Adipose tissue (tissue), 3 donors: ENCODE measurements around the gene ERCC1. TPM values are rescaled to one million over a fixed set of nuclear protein-coding genes. Genes with fewer than 3 reads are reported as not detected.
"Not testable (repeated sequence)": the region's sequence is repeated elsewhere in the genome, so short reads cannot be mapped to it uniquely, and the experiment has no call there.

Experiments
- H3K27ac ChIP-seq: one replicate; pipeline ENCODE4 v1.5.1; 2013; ENCODE audit warnings: low read depth, low read length
- WGBS, 3 donors: extraction: QIAGEN DNeasy Blood & Tissue Kit; methylation state at CpG; one replicate each; pipeline ENCODE4 v1.1.7; 2013; 5-methylcytosine and 5-hydroxymethylcytosine counted together
- polyA plus RNA-seq, 3 donors: library from polyadenylated mRNA; stranded (reverse); fragments of 200-250 nt; gene quantifications; one replicate each; pipeline ENCODE4 v1.2.3, GENCODE V29; 2013
- donor health status: healthy with polysubstance abuse.
- donor health status: Bipolar disorder and iron deficiency.
- donor health status: healthy.

Gene ERCC1
- polyA plus RNA-seq, 3 donors = 31.0 to 63.9 (median 59.5) TPM

GRCh38 chr19:45413497-45413896 is 10.2 kb downstream of the ERCC1 start:
- H3K27ac ChIP-seq = no peak overlapping the region
- WGBS, 3 donors = 90 to 94% (median 90%) methylated on average over 6 of the region's 6 CpGs

DNA sequence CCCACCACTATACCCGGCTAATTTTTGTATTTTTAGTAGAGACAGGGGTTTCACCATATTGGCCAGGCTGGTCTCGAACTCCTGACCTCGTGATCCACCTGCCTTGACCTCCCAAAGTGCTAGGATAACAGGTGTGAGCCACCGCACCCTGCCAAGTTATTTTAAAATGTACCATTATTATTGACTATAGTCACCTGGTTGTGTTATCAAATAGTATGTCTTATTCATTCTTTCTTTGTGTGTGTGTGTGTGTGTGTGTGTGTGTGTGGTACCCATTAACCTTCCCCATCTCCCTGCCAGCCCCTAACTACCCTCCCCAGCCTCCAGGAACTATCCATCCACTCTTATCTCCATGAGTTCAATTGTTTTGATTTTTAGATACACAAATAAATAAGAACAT is 13.4 kb downstream of the ERCC1 start:
- 91 to 98% (median 92%) methylated on average over 4 of the region's 4 CpGs for WGBS, 3 donors
- not testable (repeated sequence) for H3K27ac ChIP-seq

DNA sequence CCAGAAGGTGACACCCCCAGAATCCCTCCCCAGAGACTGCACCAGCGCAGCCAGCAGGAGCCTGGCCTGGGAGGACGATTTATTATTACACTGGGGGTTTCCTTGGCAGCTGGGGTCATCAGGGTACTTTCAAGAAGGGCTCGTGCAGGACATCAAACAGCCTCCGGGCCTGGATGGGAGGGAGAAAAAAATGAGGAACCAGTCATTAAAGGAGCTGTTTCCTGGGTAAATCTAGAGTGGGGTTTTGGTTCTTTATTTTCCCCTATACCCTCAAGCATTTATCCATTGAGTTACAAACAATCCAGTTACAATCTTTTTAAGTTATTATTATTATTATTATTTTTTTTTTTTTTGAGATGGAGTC is 14.2 kb downstream of the ERCC1 start:
- H3K27ac ChIP-seq = no peak overlapping the region
- 43 to 60% (median 54%) methylated on average over 4 of the region's 4 CpGs for WGBS, 3 donors

GRCh38 chr19:45408830-45409556 is 14.7 kb downstream of the ERCC1 start:
- WGBS, 3 donors = 80 to 85% (median 84%) methylated on average over 15 of the region's 15 CpGs
- H3K27ac ChIP-seq = no peak overlapping the region

- H3K27ac ChIP-seq = no peak overlapping the region
- 86 to 94% (median 89%) methylated on average over 8 of the region's 8 CpGs for WGBS, 3 donors
These were observed 15.6 kb downstream of the ERCC1 start for GRCh38 chr19:45408121-45408520.

DNA sequence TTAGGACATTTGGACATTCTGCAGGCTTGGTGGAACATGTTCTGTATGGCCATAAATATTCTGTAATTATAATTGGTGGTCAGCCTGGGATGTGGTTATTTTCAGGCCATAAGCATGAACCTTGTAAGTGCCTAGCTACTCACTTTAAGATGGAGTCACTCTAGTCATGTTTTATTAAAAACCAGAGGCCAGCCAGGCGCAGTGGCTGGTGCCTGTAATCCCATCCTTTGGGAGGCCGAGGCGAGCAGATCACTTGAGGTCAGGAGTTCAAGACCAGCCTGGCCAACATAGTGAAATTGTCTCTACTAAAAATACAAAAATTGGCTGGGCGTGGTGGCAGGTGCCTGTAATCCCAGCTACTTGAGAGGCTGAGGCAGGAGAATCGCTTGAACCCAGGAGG is 16.1 kb downstream of the ERCC1 start:
- H3K27ac ChIP-seq = not testable (repeated sequence)
- WGBS, 3 donors = 76 to 86% (median 81%) methylated on average over 5 of the region's 5 CpGs

DNA sequence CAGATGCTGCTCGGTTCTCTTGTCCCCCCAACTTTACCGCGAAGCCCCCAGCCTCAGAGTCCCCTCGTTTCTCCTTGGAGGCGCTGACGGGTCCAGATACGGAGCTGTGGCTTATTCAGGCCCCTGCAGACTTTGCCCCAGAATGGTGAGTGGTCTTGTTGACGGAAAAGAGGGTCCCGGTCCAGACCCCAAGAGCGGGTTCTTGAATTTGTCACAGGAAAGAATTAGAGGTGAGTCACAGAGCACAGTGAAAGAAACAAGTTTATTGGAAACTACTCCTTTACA is 16.7 kb downstream of the ERCC1 start:
- 1 to 3% (median 1%) methylated on average over 10 of the region's 10 CpGs for WGBS, 3 donors
- H3K27ac ChIP-seq = no peak overlapping the region

- peak within 1 kb of the TSS; percentile 23 for H3K27ac ChIP-seq
- WGBS, 3 donors = 0 to 1% (median 0%) methylated on average over 51 of the region's 51 CpGs
These were observed 17.3 kb downstream of the ERCC1 start, which contains the start of gene POLR1G for GRCh38 chr19:45406226-45407090. Gene POLR1G, plus strand, starts transcription at chr19:45406644. Its CDS starts 53 bp downstream, at chr19:45406697.

GRCh38 chr19:45405435-45406225 is 18.1 kb downstream of the ERCC1 start:
- whole genome bisulfite sequencing, 3 donors = 0 to 1% (median 1%) methylated on average over 47 to 48 of the region's 48 CpGs

DNA sequence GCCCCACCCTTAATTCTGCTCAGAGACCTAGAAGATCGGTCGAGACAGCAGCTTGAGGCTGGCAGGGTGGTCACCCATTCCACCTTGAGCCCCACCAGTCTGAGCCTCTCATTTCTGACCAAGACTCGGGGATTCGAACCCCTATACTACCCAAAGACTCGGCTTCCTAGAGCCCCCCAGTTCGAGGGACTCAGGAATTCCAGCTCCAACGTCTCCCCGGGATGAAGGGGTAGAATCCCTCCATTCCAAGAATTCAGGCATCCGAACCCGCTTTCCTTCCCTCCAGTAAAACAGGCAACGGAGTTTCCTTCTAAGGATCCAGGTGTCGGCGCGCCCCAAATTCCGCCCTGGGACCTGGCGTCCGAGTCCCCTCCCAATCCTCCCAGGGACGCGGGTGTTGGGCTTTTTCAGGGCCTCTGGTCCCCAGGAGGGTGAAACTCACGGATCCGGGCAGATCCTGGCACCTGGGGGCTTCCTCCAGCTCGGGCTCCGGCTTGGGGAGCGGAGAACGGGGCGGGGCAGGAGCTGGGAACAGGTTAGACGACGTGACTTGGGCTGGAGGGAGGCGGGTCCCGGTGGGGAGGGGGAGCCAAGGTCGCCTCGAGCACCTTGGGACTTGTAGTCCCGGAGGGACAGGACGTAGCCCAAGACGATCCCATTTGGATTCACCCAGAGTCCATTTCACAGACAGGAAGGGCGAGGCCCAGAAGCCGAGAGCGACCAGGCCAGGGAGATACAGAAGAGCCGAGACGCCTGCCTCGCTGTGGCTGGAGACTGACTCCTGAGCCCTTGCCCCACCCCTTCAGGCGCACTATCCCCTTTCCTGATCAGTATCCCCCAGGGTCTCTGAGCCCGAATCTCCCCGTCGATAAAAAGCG is 18.9 kb downstream of the ERCC1 start, which contains the start of gene PPP1R13L:
PPP1R13L (minus strand) TSS at position 513 of the 878 bp plus-strand sequence. CDS start 6,751 bp downstream, outside the sequence.
- H3K27ac ChIP-seq = peak within 1 kb of the TSS; percentile 23
- 2 to 9% (median 5%) methylated on average over 46 of the region's 46 CpGs for WGBS, 3 donors

More at GRCh38 chr19:45405435-45406225, 18.1 kb downstream of the ERCC1 start:
- H3K27ac ChIP-seq = peak overlapping the region; percentile 23

- WGBS, 3 donors = 15 to 35% (median 26%) methylated on average over 25 of the region's 25 CpGs
- no peak overlapping the region for H3K27ac ChIP-seq
These were observed 19.7 kb downstream of the ERCC1 start for GRCh38 chr19:45403781-45404556.

DNA sequence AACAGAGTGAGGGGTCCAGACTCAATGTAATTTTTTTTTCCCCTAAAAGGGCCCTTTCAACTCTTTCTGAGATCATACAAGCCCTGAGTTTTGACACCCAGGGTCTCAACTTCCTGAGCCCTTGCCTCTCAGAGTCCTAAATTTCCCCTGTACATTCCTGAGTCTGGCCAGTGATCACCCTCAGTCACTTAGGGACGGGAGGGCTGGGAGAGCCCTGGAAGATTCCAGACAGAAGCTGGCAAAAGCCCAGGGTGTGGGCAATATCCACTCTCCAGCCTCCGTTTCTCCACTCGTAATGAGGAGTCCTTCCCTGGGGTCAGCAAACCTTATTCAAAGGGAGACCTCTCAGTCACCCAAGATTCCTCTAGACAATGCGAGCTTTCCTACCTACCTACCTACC is 20.4 kb downstream of the ERCC1 start:
- no peak overlapping the region for H3K27ac ChIP-seq
- 52 to 77% (median 68%) methylated on average over 4 of the region's 4 CpGs for WGBS, 3 donors

DNA sequence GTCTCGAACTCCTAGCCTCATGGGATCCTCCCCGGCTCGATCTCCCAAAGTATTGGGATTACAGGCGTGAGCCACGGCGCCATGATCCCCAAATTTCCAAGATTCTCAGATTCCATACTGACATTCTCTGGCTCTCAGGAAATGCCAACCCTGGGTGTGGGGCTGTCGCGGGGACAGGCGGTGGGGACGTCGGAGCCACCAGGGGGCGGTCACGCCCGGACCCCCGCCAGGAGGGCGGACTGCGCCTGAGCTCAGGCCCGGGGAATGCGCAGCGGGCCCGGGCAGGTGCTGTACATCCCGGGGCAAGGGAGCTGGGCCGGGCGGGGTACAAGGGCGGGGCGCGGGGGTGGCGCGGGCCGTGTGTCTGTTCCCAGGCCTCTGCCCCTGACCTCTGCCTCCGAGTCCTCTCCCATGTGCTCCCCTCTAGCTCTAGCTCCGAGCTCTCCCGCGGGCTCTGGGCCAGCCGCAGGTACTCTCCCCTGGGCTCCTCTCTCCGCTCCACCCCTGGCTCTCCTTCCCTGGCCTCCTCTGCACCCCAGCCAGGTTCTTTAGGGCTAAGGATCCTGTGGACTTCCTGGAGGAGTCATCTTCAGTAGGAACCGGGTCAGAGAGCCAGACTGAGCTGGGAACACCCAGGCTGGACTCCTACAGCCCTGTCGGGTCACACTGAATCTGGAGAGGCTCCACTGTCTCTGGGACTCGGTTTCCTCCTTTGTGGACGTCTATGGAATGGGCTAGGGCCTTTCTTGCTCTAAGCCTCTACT is 21.2 kb downstream of the ERCC1 start:
- 19 to 22% (median 20%) methylated on average over 32 to 40 of the region's 40 CpGs for WGBS, 3 donors
- H3K27ac ChIP-seq = no peak overlapping the region

DNA sequence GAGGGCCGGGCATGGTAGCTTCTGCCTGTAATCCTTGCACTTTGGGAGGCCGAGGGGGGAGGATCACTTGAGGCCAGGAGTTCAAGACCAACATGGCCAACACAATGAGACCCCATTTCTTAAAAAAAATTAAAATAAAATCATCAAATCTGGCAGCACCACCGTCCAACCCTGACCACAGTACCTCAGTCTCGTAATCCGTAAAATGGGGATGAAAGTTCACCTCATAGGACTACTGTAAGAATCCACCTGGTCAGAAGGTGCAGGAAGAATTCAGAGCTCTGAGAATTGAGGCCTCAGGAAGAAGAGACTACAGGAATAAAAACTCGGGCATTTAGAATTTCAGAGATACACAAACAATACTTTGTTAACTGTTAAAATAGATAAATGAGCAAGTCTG is 21.9 kb downstream of the ERCC1 start:
- no peak overlapping the region for H3K27ac ChIP-seq
- WGBS, 3 donors = 89 to 93% (median 90%) methylated on average over 6 of the region's 6 CpGs

GRCh38 chr19:45400192-45400591 is 23.5 kb downstream of the ERCC1 start:
- H3K27ac ChIP-seq = no peak overlapping the region
- 80 to 89% (median 85%) methylated on average over 6 of the region's 6 CpGs for WGBS, 3 donors

DNA sequence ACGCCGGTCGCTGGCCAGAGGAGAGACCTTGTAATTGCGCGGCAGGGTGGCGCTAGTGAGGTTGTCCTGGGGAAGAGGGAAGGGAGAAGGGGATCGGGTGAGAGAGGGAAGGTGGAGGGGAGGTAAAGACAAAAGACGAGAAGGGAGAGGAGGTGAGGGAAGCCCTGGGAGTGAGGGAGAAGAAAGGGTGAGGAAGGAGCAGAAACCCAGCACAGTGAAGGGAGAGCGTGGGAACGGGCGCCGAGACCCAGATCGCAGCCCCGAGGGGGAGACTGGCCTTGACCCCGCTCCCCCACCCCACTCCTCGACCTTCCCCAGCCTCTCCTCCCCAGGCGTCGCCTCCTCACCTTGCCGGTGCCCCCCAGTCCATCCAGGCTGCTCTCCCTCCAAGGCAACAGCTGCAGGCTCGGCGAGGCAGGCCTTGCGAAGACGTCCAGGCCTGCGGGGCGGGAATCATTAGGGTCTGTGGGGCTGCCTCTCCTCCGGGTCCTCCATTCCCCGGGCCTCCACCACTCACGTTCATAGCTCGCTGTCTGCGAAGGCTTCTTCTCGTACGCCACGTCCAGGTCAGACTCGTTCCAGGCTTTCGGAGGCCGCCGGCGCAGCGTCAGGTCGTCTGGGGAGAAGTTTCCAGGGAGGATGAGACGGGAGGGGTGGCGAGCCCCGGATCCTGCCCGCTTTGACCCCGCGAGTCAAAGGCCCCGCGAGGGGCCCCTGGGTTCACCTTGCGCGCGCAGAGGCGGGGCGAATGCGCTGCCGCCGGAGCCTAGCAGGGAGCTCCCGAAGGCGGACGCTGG is 27.7 kb downstream of the ERCC1 start:
- no peak overlapping the region for H3K27ac ChIP-seq
- 51 to 75% (median 64%) methylated on average over 46 to 59 of the region's 59 CpGs for WGBS, 3 donors
